HG02981 (cell line): ENCODE data around the gene AAK1.
"Not testable (repeated sequence)": the region's sequence is repeated elsewhere in the genome, so short reads cannot be mapped to it uniquely, and the experiment has no call there.

Experiments used
- ATAC-seq: cut with Tn5 transposase; IDR thresholded peaks from one replicate; pipeline ENCODE4 v1.9.1; 2021; ENCODE audit warnings: mild to moderate bottlenecking, moderate library complexity; ENCODE audit not compliant: unreplicated experiment

Gene AAK1

DNA sequence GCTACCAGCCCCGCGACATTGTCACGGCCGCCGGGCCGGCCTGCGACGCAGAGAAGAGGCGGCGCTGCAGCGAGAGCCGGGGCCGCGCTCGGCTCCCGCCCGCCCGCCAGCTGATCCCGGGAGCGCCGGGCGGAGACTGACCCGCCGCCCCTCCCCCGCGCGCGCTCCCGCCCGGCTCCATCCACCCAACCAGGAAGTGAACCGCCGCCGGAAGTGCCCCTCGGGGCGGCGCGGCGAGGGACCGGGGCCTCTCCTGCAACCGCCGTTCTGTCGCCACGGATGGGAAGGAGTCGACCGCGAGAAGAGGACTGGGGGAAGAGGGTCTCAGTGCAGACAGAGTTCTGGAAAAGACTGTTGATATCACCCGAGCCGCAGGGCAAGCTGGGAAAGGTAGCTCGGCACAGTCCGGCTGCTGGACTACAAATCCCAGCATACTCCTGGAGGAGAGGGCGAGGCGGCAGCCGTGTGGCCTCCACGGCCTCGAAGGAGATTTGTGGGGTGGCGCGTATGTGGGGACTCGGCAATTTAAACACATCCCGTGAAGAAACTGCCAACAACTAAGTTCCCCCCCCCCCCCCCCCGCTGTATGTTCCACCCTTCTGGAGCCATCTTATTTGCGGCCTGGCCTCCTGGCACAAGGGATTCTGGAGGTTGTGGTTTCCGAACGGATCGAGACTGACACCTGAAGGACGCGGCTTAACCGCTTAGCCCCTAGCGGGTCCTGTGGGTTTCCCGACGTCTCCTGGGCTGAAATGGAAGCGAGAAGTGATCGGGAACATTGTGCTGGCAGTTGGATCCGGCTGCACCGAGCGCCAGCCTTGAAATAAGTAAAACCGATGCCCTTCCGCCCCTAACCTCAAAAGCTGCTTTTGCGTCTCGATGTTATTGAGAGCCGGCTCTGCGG, at the start of gene AAK1:
Gene AAK1 (minus strand): TSS at position 138 of the 904 bp plus-strand sequence. CDS start 699 bp downstream, outside the sequence.
- peak; percentile 37 for ATAC-seq

DNA sequence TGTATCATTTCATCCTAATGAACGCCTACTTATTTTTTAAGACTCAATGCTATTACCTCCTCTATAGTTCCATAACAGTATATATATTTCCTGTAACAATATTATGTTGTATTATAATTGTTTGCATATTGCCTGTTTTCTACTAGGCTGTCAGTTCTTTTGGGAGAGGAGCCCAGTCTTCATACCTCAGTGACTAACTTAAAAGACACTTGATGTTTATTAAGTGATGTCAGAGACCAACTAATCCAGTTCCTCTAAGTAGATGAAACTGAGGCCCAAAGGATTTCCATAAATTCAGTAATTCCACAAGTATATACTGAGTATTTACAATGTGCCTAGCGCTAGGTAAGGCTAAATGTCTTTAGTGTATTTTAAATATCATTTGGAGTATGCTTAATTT, 48.9 kb upstream of the AAK1 start:
- no peak for ATAC-seq

DNA sequence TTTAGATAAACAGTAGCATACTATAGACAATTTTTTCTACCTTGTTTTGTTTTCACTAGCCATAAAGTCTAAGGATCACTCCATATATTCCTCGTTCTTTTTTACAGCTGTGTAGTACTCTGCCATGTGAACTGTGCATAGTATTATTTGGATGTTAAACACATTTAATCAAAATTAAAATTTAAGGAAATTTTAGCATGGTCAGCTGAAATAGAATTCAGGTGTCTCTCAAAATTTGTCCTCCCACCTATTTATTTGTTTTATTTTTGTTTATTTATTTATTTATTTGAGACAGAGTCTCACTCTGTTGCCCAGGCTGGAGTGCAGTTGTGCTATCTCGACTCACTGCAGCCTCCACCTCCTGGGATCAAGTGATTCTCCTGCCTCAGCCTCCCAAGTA, 46.4 kb upstream of the AAK1 start:
- ATAC-seq: no peak

DNA sequence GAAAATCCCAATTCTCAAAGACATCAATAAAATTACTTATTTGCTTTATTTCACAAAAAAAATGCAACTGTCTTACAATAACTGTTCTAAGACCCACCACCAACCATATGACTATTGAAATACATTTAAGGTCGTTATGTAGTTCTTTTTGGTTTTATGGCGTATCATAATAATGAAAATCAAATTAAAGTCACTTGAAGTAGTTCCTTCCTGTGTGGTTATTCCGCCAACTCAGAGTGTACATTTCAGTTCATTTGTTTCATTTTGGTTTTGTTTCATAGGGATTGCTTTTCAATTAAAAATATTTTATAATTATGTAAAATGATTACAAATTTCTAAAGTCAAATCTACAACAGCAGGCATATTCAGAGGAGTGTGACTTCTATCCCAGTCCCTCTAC, 45.9 kb upstream of the AAK1 start:
- no peak for ATAC-seq

DNA sequence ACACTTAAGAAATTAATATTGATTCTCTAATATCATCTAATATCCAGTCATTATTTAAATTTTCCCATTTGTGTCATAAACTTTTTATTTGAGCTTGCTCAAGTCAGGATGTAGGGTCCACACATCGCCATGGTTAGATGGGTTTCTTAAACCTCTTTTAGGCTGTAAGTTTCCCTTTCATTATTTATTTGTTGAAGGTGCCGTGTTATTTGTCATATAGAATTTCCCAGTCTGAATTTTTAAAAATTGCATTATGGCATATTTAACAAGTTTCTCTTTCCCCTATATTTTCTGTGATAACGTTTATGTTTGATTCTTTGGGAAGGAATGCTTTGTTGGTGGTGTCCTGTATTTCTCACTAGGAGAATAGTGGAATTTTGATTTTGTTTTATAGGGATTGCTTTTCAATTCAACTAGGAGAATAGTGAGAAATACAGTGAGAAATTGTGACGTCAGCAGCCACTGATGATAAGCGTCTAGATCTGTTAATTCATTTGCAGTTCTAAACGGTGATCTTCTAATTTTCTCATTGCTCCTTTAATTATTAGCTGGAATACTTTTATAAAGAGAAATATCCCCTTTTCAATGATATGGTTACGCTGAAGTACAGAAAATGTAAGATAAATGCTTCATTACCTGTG, 44.6 kb upstream of the AAK1 start:
- no peak for ATAC-seq

DNA sequence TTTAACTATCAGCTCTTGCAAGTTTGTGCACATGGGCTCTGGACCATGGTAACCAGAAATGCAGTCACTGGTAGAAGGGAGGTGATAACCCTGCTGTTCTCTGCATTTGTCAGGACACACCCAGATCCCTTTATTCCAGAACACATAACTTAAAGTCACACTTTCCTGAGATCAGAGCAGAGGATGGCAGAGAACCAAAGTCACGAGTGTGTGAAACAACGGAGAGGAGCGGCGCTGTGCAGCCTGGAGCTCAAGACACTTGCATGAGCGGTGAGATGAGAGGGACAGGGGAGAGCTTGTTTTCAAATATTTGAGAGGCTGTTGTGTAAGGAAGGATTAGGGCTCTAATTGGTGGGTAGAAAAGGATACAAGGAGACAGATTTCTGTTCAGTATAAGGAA, 43.3 kb upstream of the AAK1 start:
- ATAC-seq: no peak

DNA sequence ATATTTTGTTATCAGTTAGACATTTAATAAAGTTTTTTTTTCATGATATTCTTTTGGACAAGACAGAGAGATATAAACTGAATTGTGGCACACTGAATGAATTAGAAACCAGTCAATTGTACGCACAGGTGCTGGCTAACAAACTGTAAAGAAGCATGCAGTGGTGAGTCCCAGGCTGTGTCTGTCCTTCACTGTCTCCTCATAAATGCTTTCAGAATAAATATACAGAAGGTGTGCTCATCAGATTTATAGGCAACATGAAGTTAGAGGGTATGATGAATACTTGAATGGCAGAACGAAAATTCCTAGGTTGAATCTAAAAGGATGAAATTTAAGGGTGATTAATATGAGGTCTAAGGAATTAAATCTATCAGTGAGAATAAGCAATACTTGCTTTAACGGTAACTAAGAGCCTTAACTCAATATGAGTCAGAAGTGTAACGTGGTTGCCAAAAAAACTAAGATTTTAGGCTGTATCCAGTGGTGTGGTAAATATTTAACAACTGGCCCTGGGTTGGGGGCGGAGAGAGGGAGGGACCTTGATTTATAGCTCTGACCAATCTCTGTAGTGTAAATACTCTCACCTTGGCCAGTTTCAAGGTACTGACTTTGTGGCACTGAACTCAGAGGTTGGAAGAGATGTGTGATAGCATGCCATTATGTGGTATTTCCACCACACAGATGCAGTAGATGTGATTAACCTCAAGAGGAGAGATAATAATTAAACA, 41.9 kb upstream of the AAK1 start:
- ATAC-seq: peak; percentile 77

DNA sequence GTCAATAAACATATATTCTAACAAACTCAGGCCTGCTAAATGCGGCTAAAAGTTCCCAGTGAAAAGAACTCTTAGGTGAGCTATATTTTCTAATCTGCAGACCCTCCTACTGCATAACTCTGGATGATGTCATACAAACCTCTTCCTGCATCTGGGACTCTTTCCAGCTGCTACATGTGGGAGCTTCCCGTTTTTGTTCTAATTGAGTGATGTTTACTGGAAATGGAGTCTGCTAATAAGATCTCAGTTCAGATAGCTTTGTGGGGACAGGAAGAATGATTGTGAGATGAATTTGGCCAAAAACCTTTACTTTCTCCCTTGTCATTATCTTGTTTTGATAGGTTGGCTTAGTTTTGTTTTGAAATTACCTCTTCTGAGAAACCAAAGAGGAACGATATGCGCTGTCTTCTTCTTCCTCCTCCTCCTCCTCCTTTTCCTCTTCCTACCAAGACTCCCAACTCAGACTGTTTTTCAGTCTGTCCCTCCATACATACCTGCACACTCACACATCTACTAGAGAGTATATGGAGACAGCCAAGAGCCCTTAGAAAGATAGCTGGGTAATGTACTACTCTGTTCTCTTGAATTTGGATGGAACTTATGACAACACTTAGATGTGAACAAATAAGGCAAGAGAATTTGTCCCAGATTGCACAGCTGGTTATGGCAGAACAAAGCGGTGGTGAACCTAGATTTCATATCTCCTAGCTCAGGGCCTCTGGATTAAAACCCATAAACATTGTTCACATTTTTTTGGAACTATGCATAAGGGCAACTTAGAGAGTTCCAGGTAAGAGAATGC, 39.8 kb upstream of the AAK1 start:
- no peak for ATAC-seq

DNA sequence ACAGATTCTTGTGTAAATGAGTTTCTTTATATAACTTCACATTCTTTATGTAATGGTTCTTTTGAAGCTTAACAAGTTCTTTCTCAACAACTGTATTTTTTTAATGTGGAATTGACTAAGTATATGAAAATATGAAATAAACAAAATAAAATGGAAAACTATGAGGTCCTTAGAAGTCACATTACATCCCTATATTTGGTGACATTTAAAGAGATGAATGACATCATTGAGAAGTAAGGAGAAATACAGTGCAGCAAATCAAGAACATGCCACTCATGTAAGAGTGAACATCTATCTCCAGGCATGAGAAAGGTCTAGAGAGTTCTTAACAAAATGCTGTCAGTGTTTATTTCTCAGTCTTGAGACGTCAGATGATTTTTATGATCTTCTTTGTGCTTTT, 39.0 kb upstream of the AAK1 start:
- ATAC-seq: no peak

DNA sequence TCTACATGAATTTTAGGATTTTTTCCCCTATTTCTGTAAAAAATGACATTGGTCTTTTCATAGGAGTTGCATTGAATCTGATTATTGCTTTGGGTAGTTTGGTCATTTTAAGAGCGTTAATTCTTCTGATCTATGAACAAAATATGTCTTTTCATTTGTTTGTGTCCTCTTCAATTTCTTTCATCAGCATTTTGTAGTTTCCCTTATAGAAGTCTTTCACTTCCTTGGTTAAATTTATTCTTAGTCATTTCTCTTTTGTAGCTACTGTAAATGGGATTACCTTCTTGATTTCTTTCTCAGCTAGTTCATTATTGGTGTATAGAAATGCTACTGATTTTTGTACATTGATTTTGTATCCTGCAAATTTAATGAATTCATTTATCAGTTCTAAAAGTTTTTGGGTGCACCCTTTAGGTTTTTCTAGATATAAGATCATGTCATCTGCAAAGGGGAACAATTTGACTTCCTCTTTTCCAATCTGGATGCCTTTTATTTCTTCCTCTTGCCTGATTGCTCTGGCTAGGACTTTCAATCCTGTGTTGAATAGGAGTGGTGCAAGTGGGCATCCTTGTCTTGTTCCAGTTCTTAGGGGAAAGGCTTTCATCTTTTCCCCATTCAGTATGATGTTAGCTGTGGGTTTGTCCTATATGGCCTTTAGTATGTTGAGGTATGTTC, 36.6 kb upstream of the AAK1 start:
- no peak for ATAC-seq

DNA sequence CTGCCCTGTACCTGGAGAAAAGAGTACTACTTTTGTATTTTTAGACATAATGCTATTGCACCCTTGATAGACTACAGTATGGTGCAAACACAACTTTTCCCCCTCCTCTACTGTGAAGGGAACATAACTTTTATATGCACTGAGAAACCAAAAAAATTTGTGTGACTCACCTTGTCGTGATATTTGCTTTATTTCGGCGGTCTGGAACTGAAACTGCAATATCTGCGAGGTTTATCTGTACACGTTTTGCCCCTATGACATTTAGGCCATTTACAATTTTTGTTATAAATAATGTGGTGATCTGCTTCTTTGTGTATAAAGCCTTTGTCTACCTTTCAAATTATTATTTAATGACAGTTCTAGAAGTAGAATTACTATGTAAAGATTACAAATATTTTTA, 34.4 kb upstream of the AAK1 start:
- ATAC-seq: no peak

DNA sequence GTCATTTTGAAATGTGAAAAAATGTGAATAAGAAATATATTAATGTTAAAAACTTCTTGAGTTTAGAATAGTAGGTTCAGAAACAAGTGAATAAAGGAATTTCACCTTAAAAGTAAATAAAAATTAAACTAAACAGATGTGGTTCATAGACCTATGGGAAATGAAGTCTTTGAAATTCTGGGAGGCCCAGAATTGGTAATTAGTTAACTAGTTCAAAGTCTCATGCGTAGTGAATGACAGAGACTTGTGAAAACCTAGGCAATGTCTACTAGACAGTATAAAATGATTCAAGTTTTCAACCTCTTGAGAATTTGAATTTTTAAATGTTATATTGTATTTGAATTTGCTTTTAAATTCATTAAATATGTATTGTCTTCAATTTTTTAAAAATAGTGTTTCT, 32.6 kb upstream of the AAK1 start:
- no peak for ATAC-seq

DNA sequence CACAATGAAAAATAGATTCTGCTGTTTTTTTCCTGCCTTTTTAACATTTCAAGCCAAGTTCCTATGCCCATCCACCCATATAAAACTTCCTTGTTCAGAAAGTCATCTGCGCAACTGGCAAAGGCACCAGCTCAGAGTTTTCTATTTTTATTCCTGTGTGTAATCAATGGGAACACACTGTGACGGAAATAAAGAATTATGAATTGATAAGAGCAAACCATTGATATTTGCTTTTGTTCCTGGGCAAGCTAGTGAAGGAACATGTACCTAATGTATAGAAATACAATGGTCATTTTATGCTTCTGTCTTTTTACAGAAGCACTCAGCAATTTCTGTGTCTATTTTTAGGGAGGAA, 30.8 kb upstream of the AAK1 start:
- ATAC-seq: no peak

DNA sequence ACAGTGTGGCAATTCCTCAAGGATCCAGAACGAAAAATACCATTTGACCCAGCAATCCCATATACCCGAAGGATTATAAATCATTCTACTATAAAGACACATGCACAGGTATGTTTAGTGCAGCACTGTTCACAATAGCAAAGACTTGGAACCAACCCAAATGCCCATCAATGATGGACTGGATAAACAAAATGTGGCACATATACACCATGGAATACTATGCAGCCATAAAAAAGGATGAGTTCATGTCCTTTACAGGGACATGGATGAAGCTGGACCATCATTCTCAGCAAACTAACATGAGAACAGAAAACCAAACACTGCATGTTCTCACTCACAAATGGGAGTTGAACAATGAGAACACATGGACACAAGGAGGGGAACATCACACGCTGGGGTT, 29.6 kb upstream of the AAK1 start:
- ATAC-seq: not testable (repeated sequence)

DNA sequence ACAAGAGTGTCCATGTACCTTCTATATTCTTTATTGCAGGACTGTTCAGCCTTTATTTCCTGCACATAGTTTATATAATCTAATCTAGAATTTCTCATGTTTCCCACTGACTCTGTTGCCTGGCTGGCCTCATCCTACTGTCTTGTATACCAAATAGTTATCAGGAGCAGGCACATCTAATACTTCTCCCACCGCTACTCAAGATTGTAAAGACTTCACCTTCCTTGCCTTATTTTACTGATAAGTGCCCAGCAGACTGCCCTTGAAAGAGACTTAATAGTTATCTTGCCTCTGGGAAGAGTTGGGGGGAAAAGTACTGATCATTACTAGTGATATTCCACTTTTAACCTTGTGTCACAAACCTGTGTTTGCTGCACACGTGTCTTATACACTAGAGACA, 26.1 kb upstream of the AAK1 start:
- no peak for ATAC-seq

DNA sequence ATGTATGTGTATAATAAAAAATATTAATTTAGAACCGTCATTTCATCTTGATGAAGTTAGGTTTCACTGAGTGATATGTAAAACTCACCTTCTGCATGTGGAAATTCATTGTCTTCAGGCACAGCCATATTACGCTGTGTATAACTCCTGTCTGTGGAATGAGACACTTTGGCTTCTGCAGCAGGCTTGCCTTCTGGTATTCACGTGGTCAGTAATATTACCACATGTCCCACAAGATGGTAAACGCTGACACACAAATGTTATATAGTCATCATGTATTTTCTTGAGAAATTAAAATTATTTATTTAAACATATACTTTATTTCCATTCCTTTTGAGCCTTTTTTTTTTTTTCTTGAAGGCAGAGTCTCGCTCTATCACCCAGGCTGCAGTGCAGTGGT, 25.1 kb upstream of the AAK1 start:
- ATAC-seq: no peak

DNA sequence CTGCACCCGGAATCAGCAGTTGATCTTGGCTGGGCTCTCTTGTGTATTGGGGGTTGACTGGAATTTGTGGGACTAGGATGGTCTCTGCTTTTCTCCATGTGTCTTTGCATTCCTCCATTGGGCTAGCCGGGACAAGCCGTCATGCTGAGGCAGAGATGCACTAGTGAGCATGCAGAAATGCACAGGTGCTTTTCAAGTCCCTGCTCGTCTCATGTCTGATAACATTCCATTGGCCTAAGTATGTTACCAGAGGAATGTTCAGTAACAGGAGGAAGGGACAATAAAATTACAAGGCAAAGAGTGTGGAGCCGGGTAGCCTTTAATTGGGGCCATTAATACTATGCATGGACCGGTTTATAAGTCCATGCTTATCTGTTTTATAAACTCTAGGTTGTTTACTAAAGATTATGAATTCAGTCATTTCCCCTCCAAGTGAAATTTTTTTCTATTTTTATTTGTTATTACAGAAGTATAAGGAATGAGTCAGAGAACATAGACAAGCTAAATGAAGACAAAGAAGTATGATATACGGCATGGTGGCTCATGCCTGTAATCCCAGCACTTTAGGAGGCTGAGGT, 24.4 kb upstream of the AAK1 start:
- no peak for ATAC-seq

DNA sequence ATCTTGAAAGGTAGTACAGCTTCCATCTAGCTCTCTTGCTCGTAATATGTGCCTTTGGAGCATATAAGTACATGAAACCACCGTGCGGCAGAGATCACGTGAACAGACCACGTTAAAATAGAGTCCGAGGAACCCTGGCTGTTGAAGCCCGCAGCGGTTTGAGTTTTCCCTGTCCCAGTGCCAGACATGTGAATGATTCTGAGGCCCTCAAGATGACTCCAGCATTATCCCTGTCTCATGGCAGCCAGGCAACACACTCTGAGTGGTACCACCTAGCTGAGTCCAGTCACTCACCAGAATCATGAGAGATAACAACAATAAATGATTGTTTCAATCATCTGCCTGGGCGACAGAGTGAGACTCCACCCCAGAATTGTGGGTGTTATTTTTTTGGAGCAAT, 21.6 kb upstream of the AAK1 start:
- ATAC-seq: no peak

DNA sequence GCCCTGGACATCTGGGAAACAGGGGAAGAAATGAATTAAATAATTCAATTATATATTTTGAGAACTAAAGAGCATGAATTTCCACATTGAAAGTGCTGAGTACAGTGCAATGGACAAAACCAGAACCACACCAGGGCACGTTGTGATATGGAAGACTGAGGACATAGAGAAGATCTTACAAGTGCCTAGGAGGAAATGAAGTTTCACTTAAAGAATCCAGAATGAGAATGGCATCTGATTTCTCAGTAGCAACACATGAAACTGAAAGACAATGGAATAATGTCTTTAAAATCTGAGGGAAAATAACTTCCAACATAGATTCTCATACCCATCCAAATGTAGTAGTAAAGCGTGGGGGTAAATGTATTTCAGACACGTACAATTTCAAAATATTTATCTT, 20.3 kb upstream of the AAK1 start:
- no peak for ATAC-seq

DNA sequence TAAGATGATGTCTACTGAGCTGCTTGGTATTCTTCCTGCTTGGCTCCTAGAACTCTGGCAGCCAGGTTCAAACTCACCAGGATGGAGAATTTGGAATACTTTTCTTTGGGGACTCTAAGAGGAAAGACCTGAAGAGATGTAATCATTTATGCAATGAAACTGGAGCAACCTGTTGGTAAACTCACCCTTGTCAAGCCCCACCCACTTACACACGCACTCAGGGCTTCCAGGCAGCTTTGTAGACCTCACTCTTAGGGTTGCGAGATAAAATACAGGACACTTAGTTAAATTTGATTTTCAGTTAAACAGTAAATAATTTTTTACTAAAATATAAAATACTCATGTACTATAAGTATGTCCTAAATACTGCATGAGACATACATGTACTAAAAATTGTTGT, 19.0 kb upstream of the AAK1 start:
- ATAC-seq: not testable (repeated sequence)
